Endothelial cell (in vitro differentiated cells): ENCODE measurements around the gene ERCC6L2. TPM values are rescaled to one million over a fixed set of nuclear protein-coding genes. Genes with fewer than 3 reads are reported as not detected.
A peak's percentile ranks its signal among the peaks of the same experiment; 100 is the strongest.

Source experiments
- DNase-seq: peaks from one replicate; pipeline ENCODE4 v3.0.0; 2021; ENCODE audit warnings: low spot score
- H3K27ac Mint-ChIP-seq: one replicate; pipeline ENCODE4 v1.8.0; 2021; ENCODE audit warnings: mixed read lengths, inconsistent platforms; ENCODE audit not compliant: unreplicated experiment
- H3K27me3 Mint-ChIP-seq: one replicate; pipeline ENCODE4 v1.8.0; 2021; ENCODE audit warnings: mild to moderate bottlenecking, moderate library complexity, mixed read lengths, inconsistent platforms; ENCODE audit not compliant: unreplicated experiment
- H3K36me3 Mint-ChIP-seq: one replicate; pipeline ENCODE4 v1.8.0; 2021; ENCODE audit warnings: mild to moderate bottlenecking, low read depth, mixed read lengths, inconsistent platforms; ENCODE audit not compliant: unreplicated experiment
- H3K4me1 Mint-ChIP-seq: one replicate; pipeline ENCODE4 v1.8.0; 2021; ENCODE audit warnings: mild to moderate bottlenecking, mixed read lengths, inconsistent platforms; ENCODE audit not compliant: unreplicated experiment
- H3K4me3 Mint-ChIP-seq: one replicate; pipeline ENCODE4 v1.8.0; 2021; ENCODE audit warnings: mild to moderate bottlenecking, mixed read lengths, inconsistent platforms; ENCODE audit not compliant: unreplicated experiment
- H3K9me3 Mint-ChIP-seq: one replicate; pipeline ENCODE4 v1.8.0; 2021; ENCODE audit warnings: mixed read lengths, inconsistent platforms; ENCODE audit not compliant: unreplicated experiment
- total RNA-seq: library from RNA; stranded (reverse); fragmentation: NEBNext Ultra II Directional; extraction: Animal tissue kit (Norgen Biotek cat#: 25700); gene quantifications from one replicate; pipeline ENCODE4 v1.2.1, GENCODE V29; 2021; ENCODE audit not compliant: unreplicated experiment
- TF ChIP-seq, protein P1 (sequence below): fragments of 200-600 bp; sonication (generic); IDR thresholded peaks from one replicate; pipeline ENCODE4 v1.5.0; 2021; ENCODE audit warnings: antibody characterized with exemption; ENCODE audit not compliant: unreplicated experiment

The ERCC6L2 gene
- total RNA-seq, 1 donor from 2014 or later, result 40.5 TPM

DNA sequence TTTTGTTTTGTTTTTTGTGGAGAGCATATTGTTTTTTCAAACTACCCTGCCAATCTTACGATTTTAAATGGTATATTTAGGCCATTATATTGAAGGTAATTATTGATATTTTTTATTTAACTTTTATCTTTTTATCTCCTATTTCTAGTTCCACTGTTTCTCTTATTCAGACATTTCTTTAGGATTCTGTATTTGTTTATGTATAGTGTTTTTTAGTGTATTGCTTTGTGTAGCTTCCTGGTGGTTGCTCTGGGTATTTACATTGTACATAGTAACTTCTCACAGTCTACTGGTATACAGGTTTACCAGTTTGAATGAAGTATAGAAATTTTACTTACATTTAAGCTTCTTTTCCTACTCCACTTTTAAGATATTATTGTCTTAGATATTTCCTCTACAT is 63.2 kb downstream of the ERCC6L2 start:
- no peak for DNase-seq
- Mint-ChIP-seq H3K27me3 (no peaks in the 10 kb centered on the region), H3K36me3 (peaks cover 32% of the 10 kb centered on the region), H3K27ac (no peak overlapping the region), H3K9me3 (no peaks in the 10 kb centered on the region), H3K4me3 (no peak overlapping the region), H3K4me1 (no peaks in the 10 kb centered on the region)
- TF ChIP-seq, protein P1, sequence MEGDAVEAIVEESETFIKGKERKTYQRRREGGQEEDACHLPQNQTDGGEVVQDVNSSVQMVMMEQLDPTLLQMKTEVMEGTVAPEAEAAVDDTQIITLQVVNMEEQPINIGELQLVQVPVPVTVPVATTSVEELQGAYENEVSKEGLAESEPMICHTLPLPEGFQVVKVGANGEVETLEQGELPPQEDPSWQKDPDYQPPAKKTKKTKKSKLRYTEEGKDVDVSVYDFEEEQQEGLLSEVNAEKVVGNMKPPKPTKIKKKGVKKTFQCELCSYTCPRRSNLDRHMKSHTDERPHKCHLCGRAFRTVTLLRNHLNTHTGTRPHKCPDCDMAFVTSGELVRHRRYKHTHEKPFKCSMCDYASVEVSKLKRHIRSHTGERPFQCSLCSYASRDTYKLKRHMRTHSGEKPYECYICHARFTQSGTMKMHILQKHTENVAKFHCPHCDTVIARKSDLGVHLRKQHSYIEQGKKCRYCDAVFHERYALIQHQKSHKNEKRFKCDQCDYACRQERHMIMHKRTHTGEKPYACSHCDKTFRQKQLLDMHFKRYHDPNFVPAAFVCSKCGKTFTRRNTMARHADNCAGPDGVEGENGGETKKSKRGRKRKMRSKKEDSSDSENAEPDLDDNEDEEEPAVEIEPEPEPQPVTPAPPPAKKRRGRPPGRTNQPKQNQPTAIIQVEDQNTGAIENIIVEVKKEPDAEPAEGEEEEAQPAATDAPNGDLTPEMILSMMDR, result peak; percentile 26

DNA sequence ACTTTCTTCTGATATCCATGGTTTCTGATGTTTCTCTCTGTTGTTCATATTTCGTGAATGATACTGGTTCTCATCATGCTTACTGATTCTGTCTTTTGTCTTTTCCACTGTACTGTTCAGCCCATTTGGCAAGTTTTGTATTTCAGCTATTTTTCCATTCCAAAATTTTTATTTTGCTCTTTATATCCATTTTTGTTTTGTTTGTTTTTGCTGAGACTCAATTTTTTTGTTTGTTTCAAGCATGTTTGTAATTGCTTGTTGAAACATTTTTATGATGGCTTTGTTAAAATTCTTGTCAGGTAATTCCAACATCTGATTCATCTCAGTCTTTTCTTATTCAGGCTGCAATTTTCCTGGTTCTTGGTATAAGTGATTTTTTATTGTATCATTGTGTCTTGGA is 64.0 kb downstream of the ERCC6L2 start:
- no peak overlapping the region for H3K4me3 Mint-ChIP-seq
- TF ChIP-seq, protein P1, result no peak
- no peaks in the 10 kb centered on the region for H3K9me3 Mint-ChIP-seq
- no peaks in the 10 kb centered on the region for H3K4me1 Mint-ChIP-seq
- peaks cover 36% of the 10 kb centered on the region for H3K36me3 Mint-ChIP-seq
- H3K27ac Mint-ChIP-seq, result no peak overlapping the region
- no peak for DNase-seq
- H3K27me3 Mint-ChIP-seq, result no peaks in the 10 kb centered on the region

DNA sequence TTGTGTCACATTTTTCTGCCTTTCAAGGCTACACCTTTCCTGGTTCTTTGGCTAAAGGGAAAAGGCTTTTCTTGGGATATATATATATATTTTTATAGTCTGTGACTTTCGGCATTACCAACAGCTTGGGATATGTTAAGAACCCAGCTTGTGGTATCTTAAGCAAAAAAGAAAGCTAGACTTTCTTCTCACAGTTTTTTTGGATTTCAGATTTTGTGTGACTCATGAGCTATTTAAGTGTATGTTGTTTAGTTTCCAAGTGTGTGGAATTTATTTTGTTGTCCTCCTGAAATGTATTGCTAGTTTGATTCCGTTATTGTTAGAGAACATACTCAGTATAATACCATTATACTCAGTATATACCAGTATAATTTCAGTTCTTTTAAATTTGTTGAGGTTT is 64.8 kb downstream of the ERCC6L2 start:
- Mint-ChIP-seq H3K4me3 (no peak overlapping the region), H3K9me3 (no peaks in the 10 kb centered on the region), H3K27me3 (no peaks in the 10 kb centered on the region), H3K27ac (no peak overlapping the region), H3K4me1 (no peaks in the 10 kb centered on the region), H3K36me3 (peaks cover 42% of the 10 kb centered on the region)
- TF ChIP-seq, protein P1, result no peak
- no peak for DNase-seq

DNA sequence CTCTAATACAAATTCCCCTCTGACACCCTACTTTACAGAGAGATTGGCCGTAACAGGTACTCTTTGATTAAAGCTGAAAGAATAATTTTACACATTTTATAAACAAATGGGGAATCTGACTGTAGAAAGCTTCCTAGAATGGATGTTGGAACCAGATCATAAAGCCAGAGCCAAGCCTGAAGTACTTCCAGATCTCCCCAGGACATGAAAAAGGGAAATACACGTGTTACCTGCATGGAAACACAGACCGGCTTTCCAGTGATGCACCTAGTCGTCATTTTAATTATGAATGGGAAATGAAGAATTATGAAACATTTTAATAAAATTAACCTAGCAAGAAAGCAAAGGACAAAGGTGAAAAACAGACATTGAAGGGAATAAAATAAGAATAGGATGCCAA is 66.5 kb downstream of the ERCC6L2 start:
- no peak overlapping the region for H3K27ac Mint-ChIP-seq
- H3K9me3 Mint-ChIP-seq, result peaks cover 2% of the 10 kb centered on the region
- no peak for DNase-seq
- H3K27me3 Mint-ChIP-seq, result no peaks in the 10 kb centered on the region
- H3K4me1 Mint-ChIP-seq, result no peaks in the 10 kb centered on the region
- H3K36me3 Mint-ChIP-seq, result peaks cover 51% of the 10 kb centered on the region
- TF ChIP-seq, protein P1, result no peak
- no peak overlapping the region for H3K4me3 Mint-ChIP-seq

DNA sequence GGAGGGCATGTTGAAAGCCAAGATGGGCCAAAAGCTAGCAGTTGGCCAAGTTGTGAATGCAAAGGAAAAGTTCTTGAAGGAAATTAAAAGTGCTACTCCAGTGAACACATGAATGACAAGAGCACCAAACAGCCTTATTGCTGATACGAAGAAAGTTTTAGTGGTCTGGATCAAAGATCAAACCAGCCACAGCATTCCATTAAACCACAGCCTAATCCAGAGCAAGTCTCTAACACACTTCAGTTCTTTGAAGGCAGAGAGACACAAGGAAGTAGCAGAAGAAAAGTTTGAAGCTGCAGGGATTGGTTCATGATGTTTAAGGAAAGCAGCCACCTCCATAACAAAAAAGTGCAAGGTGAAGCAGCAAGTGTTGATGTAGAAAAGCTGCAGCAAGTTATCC is 71.6 kb downstream of the ERCC6L2 start:
- DNase-seq, result no peak
- H3K9me3 Mint-ChIP-seq, result peaks cover 5% of the 10 kb centered on the region
- TF ChIP-seq, protein P1, result no peak
- no peak overlapping the region for H3K27ac Mint-ChIP-seq
- H3K4me1 Mint-ChIP-seq, result peaks cover 13% of the 10 kb centered on the region
- H3K36me3 Mint-ChIP-seq, result peaks cover 54% of the 10 kb centered on the region
- no peaks in the 10 kb centered on the region for H3K27me3 Mint-ChIP-seq
- H3K4me3 Mint-ChIP-seq, result peak overlapping the region; percentile 72
